Kidney capillary endothelial cell (primary cell): Measurements from ENCODE around the gene NDUFA8.

Experiments
- DNase-seq: peaks from one replicate; pipeline ENCODE4 v3.0.0-alpha.2; 2018; ENCODE audit warnings: low spot score

NDUFA8 gene

GRCh38 chr9:122184551-122184950, 25.0 kb upstream of the NDUFA8 start:
- no peak for DNase-seq

GRCh38 chr9:122183501-122183900, 23.9 kb upstream of the NDUFA8 start:
- DNase-seq = no peak

- no peak for DNase-seq
Observed at GRCh38 chr9:122180633-122181032, 21.1 kb upstream of the NDUFA8 start.

- peak; percentile 69 for DNase-seq
Observed at GRCh38 chr9:122179690-122180074, 20.1 kb upstream of the NDUFA8 start.

- no peak for DNase-seq
Observed at GRCh38 chr9:122179054-122179689, 19.6 kb upstream of the NDUFA8 start.

GRCh38 chr9:122176916-122177315, 17.3 kb upstream of the NDUFA8 start:
- DNase-seq = no peak

GRCh38 chr9:122173670-122174069, 14.1 kb upstream of the NDUFA8 start:
- DNase-seq = no peak

GRCh38 chr9:122172131-122172530, 12.6 kb upstream of the NDUFA8 start:
- no peak for DNase-seq

GRCh38 chr9:122168356-122168755, 8.8 kb upstream of the NDUFA8 start:
- DNase-seq = peak; percentile 94

- DNase-seq = no peak
Observed at GRCh38 chr9:122164286-122164685, 4.7 kb upstream of the NDUFA8 start.

- DNase-seq = no peak
Observed at GRCh38 chr9:122162415-122162814, 2.8 kb upstream of the NDUFA8 start.

GRCh38 chr9:122159925-122160246, 307 bp upstream of the NDUFA8 start:
- DNase-seq = no peak

GRCh38 chr9:122158202-122158601, 1.4 kb downstream of the NDUFA8 start:
- peak; percentile 47 for DNase-seq

- DNase-seq = no peak
Observed at GRCh38 chr9:122155796-122156195, 3.8 kb downstream of the NDUFA8 start.

- no peak for DNase-seq
Observed at GRCh38 chr9:122151267-122151828, 8.2 kb downstream of the NDUFA8 start.

GRCh38 chr9:122145592-122145863, 14.1 kb downstream of the NDUFA8 start:
- DNase-seq = no peak

- peak; percentile 63 for DNase-seq
Observed at GRCh38 chr9:122144836-122145591, 14.6 kb downstream of the NDUFA8 start.

GRCh38 chr9:122143876-122144405, 15.6 kb downstream of the NDUFA8 start:
- DNase-seq = peak; percentile 16

- peak; percentile 12 for DNase-seq
Observed at GRCh38 chr9:122143296-122143695, 16.3 kb downstream of the NDUFA8 start.

GRCh38 chr9:122141671-122142070, 17.9 kb downstream of the NDUFA8 start:
- DNase-seq = no peak

- no peak for DNase-seq
Observed at GRCh38 chr9:122140368-122141193, 19.0 kb downstream of the NDUFA8 start.

- no peak for DNase-seq
Observed at GRCh38 chr9:122138560-122139268, 20.9 kb downstream of the NDUFA8 start.
